ENCODE measurements around the gene GALNT17. TPM values are rescaled to one million over a fixed set of nuclear protein-coding genes. Genes with fewer than 3 reads are reported as not detected.

GALNT17 gene
- total RNA-seq, 2 experiments from 2014 or later, result not detected

- Histone ChIP-seq H3K4me3 (ENCODE audit: low read length) (no peak overlapping the region), H3K27me3 (ENCODE audit: control insufficient read depth in 1 of 2, insufficient read depth in 2 of 2, low read length in 2 of 2) (no peaks in the 10 kb centered on the region), H3K9me3 (ENCODE audit: control insufficient read depth in 1 of 2, insufficient read depth in 1 of 2, low read length in 2 of 2) (peaks cover 0 to 11% of the 10 kb centered on the region in 2 experiments), H3K36me3 (ENCODE audit: insufficient read depth, low read length) (no peaks in the 10 kb centered on the region), H3K4me1 (ENCODE audit: insufficient read depth, low read length) (no peaks in the 10 kb centered on the region), H3K27ac (ENCODE audit: low read depth in 1 of 2, low read length in 2 of 2) (no peak overlapping the region)
- no peak for ATAC-seq (ENCODE audit: poor library complexity)
- Mint-ChIP-seq H3K36me3 (ENCODE audit: low read depth) (no peaks in the 10 kb centered on the region), H3K4me3 (no peak overlapping the region), H3K27me3 (no peaks in the 10 kb centered on the region), H3K4me1 (ENCODE audit: low read depth) (no peaks in the 10 kb centered on the region), H3K27ac (no peak overlapping the region), H3K9me3 (peaks cover 18% of the 10 kb centered on the region)
- intact Hi-C loops (cut with DNase I, micrococcal nuclease), result no loop called here
- TF ChIP-seq CTCF (IDR thresholded peaks at IDR 0.05), result no peak
- DNase-seq, result no peak
- ChIA-PET POLR2A (no interaction called here), CTCF (no interaction called here)
Measured at GRCh38 chr7:71342202-71342601, 210.3 kb downstream of the GALNT17 start.

- ATAC-seq (ENCODE audit: poor library complexity), result no peak
- no peaks in the 10 kb centered on the region for H3K4me1 ChIP-seq (ENCODE audit: insufficient read depth, low read length)
- no peaks in the 10 kb centered on the region for H3K27me3 Mint-ChIP-seq
- H3K36me3 ChIP-seq (ENCODE audit: insufficient read depth, low read length), result no peaks in the 10 kb centered on the region
- H3K27ac Mint-ChIP-seq, result no peak overlapping the region
- ChIA-PET CTCF (no interaction called here), POLR2A (no interaction called here)
- no peaks in the 10 kb centered on the region for H3K4me1 Mint-ChIP-seq (ENCODE audit: low read depth)
- H3K9me3 Mint-ChIP-seq, result peaks cover 18% of the 10 kb centered on the region
- no peak overlapping the region for H3K4me3 Mint-ChIP-seq
- intact Hi-C loops (cut with DNase I, micrococcal nuclease), result no loop called here
- DNase-seq, result no peak
- TF ChIP-seq CTCF (IDR thresholded peaks at IDR 0.05), result no peak
- no peaks in the 10 kb centered on the region for H3K36me3 Mint-ChIP-seq (ENCODE audit: low read depth)
- peaks cover 0 to 4% of the 10 kb centered on the region in 2 experiments for H3K9me3 ChIP-seq (ENCODE audit: control insufficient read depth in 1 of 2, insufficient read depth in 1 of 2, low read length in 2 of 2)
- no peak overlapping the region for H3K27ac ChIP-seq (ENCODE audit: low read depth in 1 of 2, low read length in 2 of 2)
- no peaks in the 10 kb centered on the region for H3K27me3 ChIP-seq (ENCODE audit: control insufficient read depth in 1 of 2, insufficient read depth in 2 of 2, low read length in 2 of 2)
- no peak overlapping the region for H3K4me3 ChIP-seq (ENCODE audit: low read length)
Measured at GRCh38 chr7:71343039-71343438, 211.1 kb downstream of the GALNT17 start.

GRCh38 chr7:71343892-71344291 is 211.9 kb downstream of the GALNT17 start:
- Histone ChIP-seq H3K4me3 (ENCODE audit: low read length) (no peak overlapping the region), H3K4me1 (ENCODE audit: insufficient read depth, low read length) (no peaks in the 10 kb centered on the region), H3K9me3 (ENCODE audit: control insufficient read depth in 1 of 2, insufficient read depth in 1 of 2, low read length in 2 of 2) (peaks cover 0 to 3% of the 10 kb centered on the region in 2 experiments), H3K27me3 (ENCODE audit: control insufficient read depth in 1 of 2, insufficient read depth in 2 of 2, low read length in 2 of 2) (no peaks in the 10 kb centered on the region), H3K36me3 (ENCODE audit: insufficient read depth, low read length) (no peaks in the 10 kb centered on the region), H3K27ac (ENCODE audit: low read depth in 1 of 2, low read length in 2 of 2) (no peak overlapping the region)
- DNase-seq (no peak), ATAC-seq (ENCODE audit: poor library complexity) (no peak)
- Mint-ChIP-seq H3K27me3 (no peaks in the 10 kb centered on the region), H3K27ac (no peak overlapping the region), H3K4me3 (no peak overlapping the region), H3K36me3 (ENCODE audit: low read depth) (no peaks in the 10 kb centered on the region), H3K4me1 (ENCODE audit: low read depth) (no peaks in the 10 kb centered on the region), H3K9me3 (peaks cover 17% of the 10 kb centered on the region)
- ChIA-PET CTCF (no interaction called here), POLR2A (no interaction called here)
- no peak for TF ChIP-seq CTCF (IDR thresholded peaks at IDR 0.05)
- intact Hi-C loops (cut with DNase I, micrococcal nuclease), result no loop called here
